ENCODE measurements around the gene OR7A10.

Gene OR7A10

GRCh38 chr19:14843578-14843977 is 5.1 kb downstream of the OR7A10 start:
- no peak for DNase-seq (ENCODE audit: low read depth)
- TF ChIP-seq CTCF (IDR thresholded peaks at IDR 0.05; ENCODE audit: low read depth, low read length, missing control alignments), result no peak
- H3K4me3 ChIP-seq (ENCODE audit: low read depth, low read length), result no peak overlapping the region

GRCh38 chr19:14843169-14843568 is 5.6 kb downstream of the OR7A10 start:
- DNase-seq (ENCODE audit: low read depth), result no peak
- no peak overlapping the region for H3K4me3 ChIP-seq (ENCODE audit: low read depth, low read length)
- TF ChIP-seq CTCF (IDR thresholded peaks at IDR 0.05; ENCODE audit: low read depth, low read length, missing control alignments), result no peak

- H3K4me3 ChIP-seq (ENCODE audit: low read depth, low read length), result no peak overlapping the region
- TF ChIP-seq CTCF (IDR thresholded peaks at IDR 0.05; ENCODE audit: low read depth, low read length, missing control alignments), result no peak
Observed at GRCh38 chr19:14840206-14840605, 8.5 kb downstream of the OR7A10 start.

GRCh38 chr19:14837391-14837790 is 11.3 kb downstream of the OR7A10 start:
- no peak for DNase-seq (ENCODE audit: low read depth)
- no peak overlapping the region for H3K4me3 ChIP-seq (ENCODE audit: low read depth, low read length)
- TF ChIP-seq CTCF (IDR thresholded peaks at IDR 0.05; ENCODE audit: low read depth, low read length, missing control alignments), result no peak

More at GRCh38 chr19:14840206-14840605, 8.5 kb downstream of the OR7A10 start:
- no peak for DNase-seq (ENCODE audit: low read depth)

- DNase-seq (ENCODE audit: low read depth), result no peak
- TF ChIP-seq CTCF (IDR thresholded peaks at IDR 0.05; ENCODE audit: low read depth, low read length, missing control alignments), result no peak
- no peak within 1 kb of the TSS for H3K4me3 ChIP-seq (ENCODE audit: low read depth, low read length)
Observed at GRCh38 chr19:14835011-14835410, 13.7 kb downstream of the OR7A10 start, which contains the start of the genes OR7A5 and OR7C1. Gene OR7A5, minus strand, starts transcription at chr19:14835185. Its CDS starts 6,944 bp downstream, at chr19:14828241. Gene OR7C1, minus strand, starts transcription at chr19:14835185. Its CDS starts 35,049 bp downstream, at chr19:14800136.

GRCh38 chr19:14830702-14831101 is 18.0 kb downstream of the OR7A10 start:
- no peak for TF ChIP-seq CTCF (IDR thresholded peaks at IDR 0.05; ENCODE audit: low read depth, low read length, missing control alignments)
- no peak overlapping the region for H3K4me3 ChIP-seq (ENCODE audit: low read depth, low read length)
- no peak for DNase-seq (ENCODE audit: low read depth)

- TF ChIP-seq CTCF (IDR thresholded peaks at IDR 0.05; ENCODE audit: low read depth, low read length, missing control alignments), result no peak
- no peak for DNase-seq (ENCODE audit: low read depth)
- H3K4me3 ChIP-seq (ENCODE audit: low read depth, low read length), result no peak overlapping the region
Observed at GRCh38 chr19:14826006-14826405, 22.7 kb downstream of the OR7A10 start.
